ENCODE results near the gene LOC101059915.

LOC101059915 gene

GRCh38 chrX:71632923-71633657 lies 34.3 kb upstream of the LOC101059915 start:
- H3K79me2 ChIP-seq (ENCODE audit: insufficient read depth, low read length), result no peaks in the 10 kb centered on the region
- no peak overlapping the region for H3K9ac ChIP-seq (ENCODE audit: low read length)
- ChIA-PET RAD21 (ENCODE audit: low non-redundant PET in 1 of 2, low total read pairs in 2 of 2, uncharacterized antibody in 2 of 2, unreplicated experiment in 2 of 2) (no interaction called here), POLR2A (no interaction called here), CTCF (no interaction called here)
- intact Hi-C loops (cut with micrococcal nuclease), result no loop called here
- H2AFZ ChIP-seq (ENCODE audit: low read depth, low read length, poor library complexity, severe bottlenecking), result no peak overlapping the region
- ATAC-seq (no peak), DNase-seq (ENCODE audit: low read depth, low spot score) (no peak)
- BruUV-seq (replicated peaks), result no TSS peak
- TF ChIP-seq ELF1 (IDR thresholded peaks at IDR 0.05; ENCODE audit: borderline replicate concordance, low read depth) (no peak), CEBPB (IDR thresholded peaks at IDR 0.05; ENCODE audit: low read depth) (no peak), EGR1 (IDR thresholded peaks at IDR 0.05; ENCODE audit: low read depth) (no peak), EZH2 (IDR thresholded peaks at IDR 0.05) (no peak), ZNF274 (IDR thresholded peaks at IDR 0.05; ENCODE audit: low read depth, low read length) (no peak), ZBTB33 (IDR thresholded peaks at IDR 0.05; ENCODE audit: extremely low read depth, insufficient replicate concordance, low read length) (no peak), RAD21 (IDR thresholded peaks at IDR 0.05; ENCODE audit: low read depth) (no peak), SP1 (IDR thresholded peaks at IDR 0.05; ENCODE audit: low read depth) (no peak), SIN3A (IDR thresholded peaks at IDR 0.05; ENCODE audit: low read depth) (no peak), YY1 (IDR thresholded peaks at IDR 0.05; ENCODE audit: extremely low read depth, insufficient replicate concordance, low read depth, low read length) (no peak), FOSL1 (IDR thresholded peaks at IDR 0.05; ENCODE audit: low read depth) (no peak), ATF3 (IDR thresholded peaks at IDR 0.05) (no peak), POLR2AphosphoS5 (IDR thresholded peaks at IDR 0.05; ENCODE audit: low read depth, low read length) (no peak)
- TF ChIP-seq, protein P1, sequence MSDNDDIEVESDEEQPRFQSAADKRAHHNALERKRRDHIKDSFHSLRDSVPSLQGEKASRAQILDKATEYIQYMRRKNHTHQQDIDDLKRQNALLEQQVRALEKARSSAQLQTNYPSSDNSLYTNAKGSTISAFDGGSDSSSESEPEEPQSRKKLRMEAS (IDR thresholded peaks at IDR 0.05), result no peak
- no peak overlapping the region for H3K4me3 ChIP-seq (replicated peaks in 1 of 2; ENCODE audit: low read depth in 1 of 2, low read length in 2 of 2)
- no peak overlapping the region for H3K27ac ChIP-seq (ENCODE audit: low read depth, low read length)
- no peaks in the 10 kb centered on the region for H3K27me3 ChIP-seq (ENCODE audit: insufficient read depth, low read length)
- no peaks in the 10 kb centered on the region for H3K9me3 ChIP-seq (ENCODE audit: control insufficient read depth in 1 of 2, insufficient read depth in 1 of 2, low read depth in 1 of 2, low read length in 2 of 2)
- no peaks in the 10 kb centered on the region for H3K9me2 ChIP-seq (ENCODE audit: insufficient read depth)
- no peak overlapping the region for H3K4me2 ChIP-seq (ENCODE audit: low read length)
- no peaks in the 10 kb centered on the region for H3K36me3 ChIP-seq (ENCODE audit: control insufficient read depth in 1 of 2, insufficient read depth in 2 of 2, low read length in 2 of 2)
- no peaks in the 10 kb centered on the region for H4K20me1 ChIP-seq (ENCODE audit: insufficient read depth)
- H3K4me1 ChIP-seq (ENCODE audit: control insufficient read depth in 1 of 2, insufficient read depth in 2 of 2, low read length in 2 of 2), result no peaks in the 10 kb centered on the region

Measured in HCT116 (cell line).